A673 (cell line): ENCODE results near the gene NSD1.

Source experiments
- CTCF ChIP-seq: fragments of 300-800, 200-600 bp; sonication (generic); conservative IDR thresholded peaks from 2 replicates; pipeline ENCODE4 v1.5.1; 2017; ENCODE audit warnings: low read depth, mild to moderate bottlenecking, antibody characterized with exemption, low read length, moderate library complexity, mixed read lengths
- EZH2 ChIP-seq: fragments of 200-600 bp; sonication (generic); IDR thresholded peaks from 2 replicates; pipeline ENCODE4 v1.6.1; 2017; ENCODE audit warnings: borderline replicate concordance, low read depth, mild to moderate bottlenecking, mixed read lengths, antibody characterized with exemption, low read length; ENCODE audit not compliant: poor library complexity, severe bottlenecking

DNA sequence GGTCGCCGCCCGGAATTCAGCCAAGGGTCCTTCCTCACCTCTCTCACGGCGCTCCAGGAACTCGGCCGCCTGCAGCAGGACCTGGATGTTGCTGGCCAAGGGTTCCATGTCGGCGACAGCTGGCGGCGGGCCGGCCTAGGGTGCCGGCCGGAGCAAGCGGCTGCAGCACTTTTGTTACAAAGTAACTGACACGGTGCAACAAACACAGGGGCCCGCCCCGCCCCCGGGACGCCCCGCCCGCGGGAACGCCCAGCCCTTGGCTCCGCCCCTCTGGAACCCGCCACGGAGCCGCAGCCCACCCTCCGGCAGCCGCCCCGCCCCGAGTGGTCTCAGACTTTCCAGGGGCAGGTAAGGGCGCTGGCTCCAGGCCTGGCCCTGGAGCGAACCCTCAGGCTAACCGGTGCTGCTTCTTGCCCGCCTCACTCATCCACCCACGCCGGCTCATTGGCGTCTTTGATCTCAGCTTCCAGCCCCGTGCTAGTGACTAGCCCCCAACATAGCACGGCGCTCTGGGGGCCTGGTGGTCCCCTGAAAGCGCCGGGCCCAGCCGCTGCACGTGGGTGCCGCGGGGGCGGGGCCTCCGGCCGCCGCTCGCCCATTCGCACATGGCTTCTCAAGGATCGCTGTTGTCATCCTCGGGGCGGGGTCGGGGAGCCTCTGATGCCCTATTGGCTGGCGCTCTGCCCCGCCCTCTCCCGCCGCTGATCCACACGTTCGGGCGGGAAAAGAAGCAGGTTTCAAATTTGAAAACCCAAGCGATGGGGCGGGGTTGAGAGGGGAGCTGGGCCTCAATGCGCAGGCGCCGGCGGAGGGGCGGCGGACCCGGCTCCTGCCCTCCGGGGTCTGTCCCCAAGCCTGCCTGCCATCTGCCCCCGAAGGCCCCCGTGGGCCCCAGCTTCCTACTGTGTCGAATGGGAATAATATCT, 178.4 kb downstream of the NSD1 start, which contains the start of gene MXD3:
- TF ChIP-seq CTCF (no peak), EZH2 (no peak)
